Retinal pigment epithelial cell (primary cell): Measurements from ENCODE around the gene CFAP73.

Experiments
- DNase-seq: peaks from one replicate; pipeline ENCODE4 v3.0.0-alpha.2; 2010; ENCODE audit warnings: low read depth
- H3K4me3 ChIP-seq: 2 replicates; pipeline ENCODE4 v1.5.1; 2011; ENCODE audit warnings: mild to moderate bottlenecking, low read length, control low read depth, moderate library complexity
- TF ChIP-seq, protein P1 (sequence below): conservative IDR thresholded peaks from 2 replicates; pipeline ENCODE4 v1.5.1; 2011; ENCODE audit warnings: low read depth, low read length, control low read depth, inconsistent platforms

CFAP73 gene

DNA sequence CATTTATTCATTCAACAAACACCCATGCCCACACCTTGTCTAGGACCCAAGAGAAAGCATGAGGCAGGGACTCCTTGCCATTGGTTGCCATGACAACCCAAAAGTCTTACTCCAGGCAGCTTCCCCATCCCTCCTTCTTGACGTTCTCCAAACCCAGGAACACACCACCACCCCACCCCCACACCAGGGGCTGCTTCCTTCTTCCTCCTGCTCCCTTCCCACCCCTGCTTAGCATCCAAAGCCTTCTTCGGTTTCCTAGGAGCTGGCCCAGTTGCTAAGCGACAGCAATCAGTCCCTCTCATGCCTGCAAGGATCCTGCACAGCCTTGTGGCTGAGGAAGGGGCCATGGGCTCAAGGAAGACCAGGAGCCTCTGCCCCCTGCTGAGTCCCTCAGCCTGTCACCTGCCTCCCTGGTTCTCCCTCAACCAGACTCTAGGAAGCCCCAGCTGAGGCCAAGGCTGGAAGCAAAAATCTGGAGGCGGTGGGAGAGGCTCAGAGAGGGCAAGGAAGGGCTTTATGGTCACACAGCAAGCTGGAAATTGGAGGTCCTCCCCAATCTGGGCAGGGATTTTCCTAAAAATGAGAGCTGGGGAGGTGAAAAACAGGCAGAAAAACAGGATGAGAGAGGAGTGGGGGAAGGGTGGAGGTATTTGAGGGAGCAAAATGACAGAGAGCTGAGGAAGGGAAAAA is 29.4 kb upstream of the CFAP73 start:
- TF ChIP-seq, protein P1, sequence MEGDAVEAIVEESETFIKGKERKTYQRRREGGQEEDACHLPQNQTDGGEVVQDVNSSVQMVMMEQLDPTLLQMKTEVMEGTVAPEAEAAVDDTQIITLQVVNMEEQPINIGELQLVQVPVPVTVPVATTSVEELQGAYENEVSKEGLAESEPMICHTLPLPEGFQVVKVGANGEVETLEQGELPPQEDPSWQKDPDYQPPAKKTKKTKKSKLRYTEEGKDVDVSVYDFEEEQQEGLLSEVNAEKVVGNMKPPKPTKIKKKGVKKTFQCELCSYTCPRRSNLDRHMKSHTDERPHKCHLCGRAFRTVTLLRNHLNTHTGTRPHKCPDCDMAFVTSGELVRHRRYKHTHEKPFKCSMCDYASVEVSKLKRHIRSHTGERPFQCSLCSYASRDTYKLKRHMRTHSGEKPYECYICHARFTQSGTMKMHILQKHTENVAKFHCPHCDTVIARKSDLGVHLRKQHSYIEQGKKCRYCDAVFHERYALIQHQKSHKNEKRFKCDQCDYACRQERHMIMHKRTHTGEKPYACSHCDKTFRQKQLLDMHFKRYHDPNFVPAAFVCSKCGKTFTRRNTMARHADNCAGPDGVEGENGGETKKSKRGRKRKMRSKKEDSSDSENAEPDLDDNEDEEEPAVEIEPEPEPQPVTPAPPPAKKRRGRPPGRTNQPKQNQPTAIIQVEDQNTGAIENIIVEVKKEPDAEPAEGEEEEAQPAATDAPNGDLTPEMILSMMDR: no peak
- DNase-seq: no peak
- H3K4me3 ChIP-seq: no peak overlapping the region

DNA sequence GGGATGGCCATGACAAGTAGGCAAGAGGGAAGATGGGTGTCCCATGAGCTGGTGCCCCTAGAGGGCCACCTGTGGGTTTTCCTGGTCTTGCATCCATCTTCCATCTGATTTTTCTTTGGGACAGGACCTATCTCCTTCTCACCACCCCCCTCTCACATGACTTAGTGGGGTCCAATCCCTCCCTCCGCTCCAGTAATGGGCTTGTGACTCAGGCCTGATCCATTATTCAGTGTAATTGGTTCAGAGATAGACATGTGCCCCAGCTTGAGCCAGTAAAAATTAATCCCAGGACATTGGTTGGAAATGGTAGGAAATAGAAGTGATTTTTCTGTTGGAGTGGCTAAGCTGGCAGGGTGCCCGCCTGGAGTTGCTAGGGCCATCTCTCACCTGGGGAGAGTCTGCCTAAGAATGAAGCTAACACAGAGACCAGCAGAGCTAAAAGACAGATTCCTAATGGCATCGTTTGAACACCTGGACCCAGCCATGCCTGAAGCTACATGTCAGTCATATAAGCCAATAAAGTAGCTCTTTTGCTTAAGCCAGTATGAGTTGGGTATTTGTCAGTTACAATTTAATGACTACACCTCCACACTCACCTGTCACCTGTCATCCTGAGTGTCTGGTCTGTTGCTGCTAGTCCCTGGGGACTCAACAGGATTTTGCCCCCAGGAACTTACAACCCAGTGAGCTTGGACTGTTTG is 28.7 kb upstream of the CFAP73 start:
- no peak for DNase-seq
- TF ChIP-seq, protein P1: no peak
- H3K4me3 ChIP-seq: no peak overlapping the region

GRCh38 chr12:113127791-113128199 is 21.7 kb upstream of the CFAP73 start:
- no peak for DNase-seq
- H3K4me3 ChIP-seq: no peak overlapping the region
- TF ChIP-seq, protein P1: no peak

DNA sequence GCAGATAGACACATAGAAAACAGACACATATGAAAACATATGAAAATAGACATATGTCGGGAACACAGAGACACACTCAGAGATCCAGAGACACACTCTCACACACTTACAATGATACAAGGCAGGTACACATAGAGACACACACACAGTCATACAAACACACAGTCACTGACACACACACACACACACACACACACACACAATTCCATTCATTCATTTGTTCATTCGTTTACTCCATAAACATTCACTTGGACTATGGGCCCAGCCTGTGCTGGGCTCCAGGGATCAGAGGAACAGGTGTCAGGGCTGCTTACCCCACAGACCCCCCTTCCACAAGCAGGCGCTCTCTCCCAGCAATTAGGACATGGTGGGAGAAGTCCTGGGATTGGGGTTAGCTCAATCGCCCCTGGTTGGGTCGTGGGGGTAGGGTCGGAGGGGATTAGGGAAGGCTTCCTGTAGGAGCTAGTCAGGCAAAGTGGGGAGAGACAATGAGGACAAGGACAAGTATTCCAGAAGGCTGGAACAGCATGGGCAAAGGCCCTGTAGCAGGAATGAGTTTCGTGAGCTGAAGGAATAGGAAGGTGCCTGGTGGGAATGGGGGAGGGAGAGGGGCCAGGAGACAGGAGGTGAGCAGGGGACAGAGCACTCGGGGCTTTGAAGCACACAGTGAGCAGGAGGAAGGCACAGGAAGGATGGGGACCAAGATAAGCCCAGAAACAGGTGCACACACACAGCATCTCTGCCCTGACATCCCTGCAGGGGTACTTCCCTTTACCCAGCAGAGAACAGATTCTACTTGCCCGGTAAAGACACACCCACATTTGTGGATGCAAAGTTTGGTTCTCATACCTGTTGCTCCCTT is 20.5 kb upstream of the CFAP73 start:
- DNase-seq: no peak
- H3K4me3 ChIP-seq: no peak overlapping the region
- TF ChIP-seq, protein P1: no peak

- TF ChIP-seq, protein P1: no peak
- no peak overlapping the region for H3K4me3 ChIP-seq
- no peak for DNase-seq
These were observed 19.7 kb upstream of the CFAP73 start for GRCh38 chr12:113129664-113130456.

- TF ChIP-seq, protein P1: peak; percentile 50
- DNase-seq: no peak
- no peak overlapping the region for H3K4me3 ChIP-seq
These were observed 18.9 kb upstream of the CFAP73 start for GRCh38 chr12:113130457-113131135.
